ENCODE results near the gene CDH23.

- TF ChIP-seq, protein P1, sequence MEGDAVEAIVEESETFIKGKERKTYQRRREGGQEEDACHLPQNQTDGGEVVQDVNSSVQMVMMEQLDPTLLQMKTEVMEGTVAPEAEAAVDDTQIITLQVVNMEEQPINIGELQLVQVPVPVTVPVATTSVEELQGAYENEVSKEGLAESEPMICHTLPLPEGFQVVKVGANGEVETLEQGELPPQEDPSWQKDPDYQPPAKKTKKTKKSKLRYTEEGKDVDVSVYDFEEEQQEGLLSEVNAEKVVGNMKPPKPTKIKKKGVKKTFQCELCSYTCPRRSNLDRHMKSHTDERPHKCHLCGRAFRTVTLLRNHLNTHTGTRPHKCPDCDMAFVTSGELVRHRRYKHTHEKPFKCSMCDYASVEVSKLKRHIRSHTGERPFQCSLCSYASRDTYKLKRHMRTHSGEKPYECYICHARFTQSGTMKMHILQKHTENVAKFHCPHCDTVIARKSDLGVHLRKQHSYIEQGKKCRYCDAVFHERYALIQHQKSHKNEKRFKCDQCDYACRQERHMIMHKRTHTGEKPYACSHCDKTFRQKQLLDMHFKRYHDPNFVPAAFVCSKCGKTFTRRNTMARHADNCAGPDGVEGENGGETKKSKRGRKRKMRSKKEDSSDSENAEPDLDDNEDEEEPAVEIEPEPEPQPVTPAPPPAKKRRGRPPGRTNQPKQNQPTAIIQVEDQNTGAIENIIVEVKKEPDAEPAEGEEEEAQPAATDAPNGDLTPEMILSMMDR (IDR thresholded peaks at IDR 0.05; ENCODE audit: low read length), result no peak
- TF ChIP-seq EZH2 (optimal IDR thresholded peaks at IDR 0.05; ENCODE audit: low read depth, low read length), result no peak
- TF ChIP-seq EZH2phosphoT487 (IDR thresholded peaks at IDR 0.05; ENCODE audit: low read length), result no peak
Observed at GRCh38 chr10:71460615-71461014, 63.9 kb downstream of the CDH23 start.

All from MM.1S (cell line).